ENCODE data around the gene PLPP2.

Gene PLPP2

DNA sequence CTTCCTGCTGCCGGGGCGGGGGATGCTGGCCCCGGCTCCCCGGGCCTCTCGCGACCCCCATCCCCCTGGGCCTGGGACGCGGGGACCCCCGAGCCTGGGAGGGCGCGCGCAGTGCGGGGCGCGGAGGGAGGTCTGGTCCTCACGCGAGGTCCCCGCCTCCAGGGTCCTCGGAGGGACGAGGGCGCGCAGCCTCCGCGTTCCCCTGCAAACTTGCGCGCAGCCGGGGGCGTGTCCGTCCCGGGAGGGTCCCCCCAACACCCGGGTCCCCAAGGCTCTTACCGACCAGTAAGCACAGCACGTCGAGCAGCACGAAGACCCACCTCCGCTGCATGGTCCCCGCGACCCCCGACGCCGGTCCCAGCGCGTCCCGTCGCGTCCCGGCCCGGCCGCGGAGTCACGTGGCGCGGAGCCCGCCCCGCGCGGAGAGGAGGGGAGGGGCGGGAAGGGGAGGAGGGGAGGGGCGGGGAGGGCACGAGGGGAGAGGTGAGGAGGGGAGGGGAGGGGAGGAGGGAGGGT, at the start of gene PLPP2:
PLPP2 (minus strand) TSS at position 398 of the 516 bp plus-strand sequence; CDS start at position 331, 67 bp downstream.
- no peak for DNase-seq

DNA sequence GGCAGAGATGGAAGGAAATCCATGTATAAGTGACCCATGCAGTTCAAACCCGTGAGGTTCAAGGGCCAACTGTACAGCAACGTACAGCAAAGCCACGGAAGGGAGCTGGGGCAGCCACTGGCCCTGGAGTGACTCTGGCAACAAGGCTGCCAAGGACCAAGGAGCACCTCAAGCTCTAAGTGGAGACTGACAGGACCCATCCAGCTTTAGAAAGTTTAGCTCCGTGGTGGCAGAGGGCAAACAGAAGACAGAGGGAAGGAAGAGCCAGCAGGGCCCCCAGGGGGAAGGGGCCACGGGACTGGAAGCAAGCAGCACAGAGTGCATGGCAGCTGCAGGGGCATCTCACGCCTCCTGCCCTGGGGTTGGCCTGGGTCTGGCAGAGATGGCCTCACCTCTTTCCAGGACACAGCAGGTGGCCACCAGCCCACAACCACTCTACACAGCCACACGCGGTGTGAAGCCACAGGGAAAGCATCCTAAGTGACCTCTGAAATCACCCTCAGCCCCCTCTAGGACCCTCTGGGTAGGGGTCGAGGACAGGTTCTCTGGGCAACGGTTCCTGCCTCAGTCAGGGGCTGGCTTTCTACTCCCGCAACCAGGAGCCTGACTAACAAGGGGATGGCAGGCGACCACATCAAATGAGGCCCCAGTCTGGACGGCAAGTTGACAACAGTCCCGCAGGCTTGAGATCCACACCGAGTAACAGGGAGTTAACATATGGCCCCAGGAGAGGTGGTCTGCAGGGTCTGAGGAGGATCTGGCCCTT, 49.6 kb upstream of the PLPP2 start:
- no peak for DNase-seq

DNA sequence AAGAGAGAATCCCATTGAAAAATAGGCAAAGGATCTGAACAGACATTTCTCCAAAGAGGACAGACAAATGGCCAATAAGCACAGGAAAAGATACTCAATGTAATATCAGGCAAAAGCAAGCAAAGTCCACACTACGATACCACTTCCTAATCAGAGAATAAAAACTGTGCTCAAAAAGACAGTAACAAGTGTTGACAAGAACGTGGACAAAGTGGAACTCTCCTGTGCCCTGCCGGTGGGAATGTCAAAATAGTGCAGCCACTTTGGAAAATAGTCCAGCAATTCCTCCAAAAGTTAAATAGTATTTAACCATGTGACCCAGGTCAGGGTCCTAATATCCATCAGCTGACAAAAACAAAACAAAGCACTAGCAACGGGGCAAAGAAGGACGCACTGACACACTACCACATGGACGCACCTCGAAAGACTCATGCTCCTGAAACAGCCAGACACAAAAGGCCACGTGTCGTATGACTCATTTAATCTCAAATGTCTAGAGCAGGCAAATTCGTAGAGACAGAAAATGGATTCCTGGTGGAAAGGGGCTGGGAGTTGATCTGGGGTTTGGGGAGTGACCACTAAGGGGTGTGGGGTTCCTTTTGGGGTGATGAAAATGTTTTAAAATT, 48.2 kb upstream of the PLPP2 start:
- DNase-seq = no peak

DNA sequence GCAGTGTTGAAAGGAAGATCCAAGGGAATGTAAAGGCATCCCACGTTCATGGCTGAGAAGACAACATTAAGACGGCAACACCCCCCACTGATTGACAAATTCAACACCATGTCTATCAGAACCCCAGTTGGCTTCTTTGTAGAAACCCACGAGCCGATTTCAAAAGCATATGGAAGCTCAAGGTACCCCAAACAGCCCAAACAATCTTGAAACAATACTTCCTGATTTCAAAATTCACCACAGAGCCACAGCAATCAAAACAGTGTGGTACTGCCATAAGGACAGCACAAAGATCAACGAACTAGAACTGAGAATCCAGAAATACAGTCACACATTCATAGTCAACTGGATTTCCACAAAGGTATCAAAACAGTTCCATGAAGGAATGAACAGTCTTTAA, 47.2 kb upstream of the PLPP2 start:
- DNase-seq = no peak

DNA sequence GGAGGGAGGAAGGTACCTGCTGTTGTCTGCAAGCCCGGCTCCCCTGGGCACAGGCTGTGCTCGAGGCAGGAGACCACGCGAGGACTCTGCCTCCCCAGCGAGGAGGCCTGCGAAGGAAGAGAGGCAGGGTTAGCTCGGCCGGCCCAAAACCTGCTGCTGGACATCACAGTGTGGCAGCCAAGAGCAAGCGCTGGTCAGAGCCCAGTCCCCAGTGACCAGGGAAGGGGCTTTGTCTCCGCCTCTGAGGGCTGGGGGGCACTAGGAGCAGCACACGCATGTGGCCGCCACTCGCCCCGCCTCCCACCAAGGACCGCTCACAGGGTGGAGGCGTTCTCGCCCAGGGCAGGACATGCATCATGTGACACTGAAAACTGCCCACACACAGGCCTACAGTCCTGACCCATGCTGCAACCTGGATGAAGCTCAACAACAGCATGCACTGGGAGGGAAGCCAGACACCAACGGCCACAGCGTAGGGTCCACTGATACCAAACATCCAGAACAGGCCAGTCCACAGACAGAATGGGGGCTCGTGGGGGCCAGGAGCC, 44.9 kb upstream of the PLPP2 start:
- no peak for DNase-seq

DNA sequence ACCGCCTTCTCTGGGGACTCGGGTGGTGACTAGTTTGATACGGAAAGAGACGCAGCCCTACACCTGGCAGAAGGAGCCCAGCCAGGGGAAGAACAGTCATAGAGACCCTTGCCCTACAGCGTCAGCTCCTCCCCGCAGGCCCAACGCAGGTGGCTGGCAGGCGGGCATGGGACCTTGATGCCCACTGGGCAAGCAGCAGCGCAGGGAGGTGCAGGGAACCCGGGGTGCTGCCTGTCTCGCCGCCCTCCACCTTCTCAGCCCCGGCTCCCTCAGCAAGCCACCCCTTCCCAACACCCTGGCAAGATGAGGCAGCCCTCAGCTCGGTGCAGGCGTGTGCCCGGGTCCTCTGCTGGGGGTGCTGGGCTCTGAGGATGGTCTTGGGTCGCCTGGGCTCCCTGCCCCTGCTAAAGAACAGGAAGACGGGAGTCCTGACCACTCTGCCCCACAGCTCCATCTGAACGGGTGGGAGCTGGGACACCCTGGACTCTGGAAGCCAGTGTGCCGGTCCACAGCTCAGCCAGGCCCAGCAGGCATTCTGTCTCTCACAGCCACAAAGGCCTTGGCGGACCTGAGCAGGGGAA, 44.4 kb upstream of the PLPP2 start:
- DNase-seq = no peak

DNA sequence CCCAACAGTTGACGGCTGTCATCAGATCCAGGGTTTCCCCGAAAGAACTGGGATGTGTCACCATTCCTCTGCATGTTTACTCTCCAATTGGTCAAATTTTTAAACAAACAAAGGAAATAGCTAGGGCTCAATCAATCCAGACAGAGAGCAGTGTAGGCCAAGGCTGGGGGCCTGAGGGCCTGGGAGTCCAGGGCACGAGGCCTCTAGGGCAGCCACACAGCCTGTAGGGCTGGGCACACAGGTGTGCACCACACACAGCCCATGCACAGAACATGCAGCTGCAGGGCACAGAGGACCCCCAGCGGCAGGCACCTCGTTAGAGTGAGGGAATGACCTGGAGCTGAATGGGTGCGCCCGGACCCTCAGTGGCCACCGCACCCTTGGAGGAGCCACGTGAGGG, 43.9 kb upstream of the PLPP2 start:
- no peak for DNase-seq

DNA sequence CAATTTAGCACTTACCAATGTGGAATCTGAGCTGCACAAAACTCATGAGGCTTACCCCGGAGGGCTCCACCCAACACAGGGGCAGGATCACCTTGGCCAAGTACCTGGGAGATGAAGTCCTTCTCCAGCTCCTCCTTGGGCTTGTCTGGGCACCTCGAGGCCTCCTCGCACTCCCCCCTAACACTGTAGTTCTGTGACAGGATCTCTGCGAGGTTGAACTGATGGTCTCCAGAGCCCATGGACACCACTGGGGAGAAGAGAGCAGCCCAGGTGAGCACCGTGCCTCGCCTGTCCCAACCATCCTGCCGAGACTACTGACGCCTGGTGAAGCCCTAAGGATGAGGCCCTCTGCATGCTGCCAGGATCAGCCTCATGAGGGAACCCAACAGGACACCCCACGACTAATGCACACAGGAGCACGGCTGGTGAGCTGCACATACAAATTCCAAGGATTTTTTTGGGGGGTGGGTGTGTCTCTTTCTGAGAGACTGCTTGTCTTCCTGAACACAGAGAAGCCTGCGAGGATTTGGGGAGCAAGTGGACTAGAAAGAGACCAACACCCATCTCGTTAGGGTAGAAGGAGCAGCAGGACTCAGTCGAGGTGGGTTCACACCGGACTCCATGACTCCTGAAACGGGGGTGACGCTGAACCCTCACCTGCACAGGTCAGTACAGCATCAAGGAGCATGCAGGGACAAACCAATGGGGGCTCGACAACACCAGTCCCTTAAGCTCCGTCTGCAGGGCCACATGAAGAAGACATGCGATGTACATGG, 43.3 kb upstream of the PLPP2 start:
- DNase-seq = no peak

DNA sequence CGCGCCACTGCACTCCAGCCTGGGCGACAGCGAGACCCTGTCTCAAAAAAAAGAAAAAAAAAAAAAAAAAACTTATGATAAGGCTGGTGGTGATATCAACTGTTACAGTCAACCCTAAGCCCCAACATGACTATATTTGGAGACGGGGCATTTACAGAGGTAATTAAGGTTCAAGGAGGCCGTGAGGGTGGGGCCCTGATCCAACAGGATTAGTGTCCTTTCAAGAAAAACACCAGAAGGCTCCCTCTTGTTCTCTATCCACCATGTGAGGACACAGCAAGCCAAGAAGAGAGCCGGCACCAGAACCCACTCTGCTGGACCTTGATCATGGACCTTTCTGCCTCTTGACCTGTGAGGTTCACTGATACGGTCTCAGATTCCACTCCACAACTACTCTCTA, 39.3 kb upstream of the PLPP2 start:
- DNase-seq = no peak

DNA sequence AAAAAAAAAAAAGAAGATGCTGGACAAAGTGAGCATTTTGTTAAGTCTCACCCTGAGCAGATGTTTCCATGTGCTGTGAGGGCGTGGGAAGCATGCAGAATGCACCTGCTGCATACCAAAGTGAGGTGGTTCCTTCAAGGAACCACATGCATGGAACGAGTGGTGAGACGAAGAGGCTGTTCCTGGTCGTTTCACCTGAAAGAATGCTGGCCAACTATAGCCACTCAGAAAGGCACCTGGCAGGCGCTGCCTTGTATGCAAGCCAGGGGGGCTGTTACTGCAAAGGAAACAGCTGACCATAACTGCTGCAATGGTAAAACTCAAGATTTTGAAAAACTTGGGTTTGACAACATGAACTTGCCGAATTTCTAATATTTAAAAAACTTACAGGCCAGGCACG, 38.7 kb upstream of the PLPP2 start:
- no peak for DNase-seq

DNA sequence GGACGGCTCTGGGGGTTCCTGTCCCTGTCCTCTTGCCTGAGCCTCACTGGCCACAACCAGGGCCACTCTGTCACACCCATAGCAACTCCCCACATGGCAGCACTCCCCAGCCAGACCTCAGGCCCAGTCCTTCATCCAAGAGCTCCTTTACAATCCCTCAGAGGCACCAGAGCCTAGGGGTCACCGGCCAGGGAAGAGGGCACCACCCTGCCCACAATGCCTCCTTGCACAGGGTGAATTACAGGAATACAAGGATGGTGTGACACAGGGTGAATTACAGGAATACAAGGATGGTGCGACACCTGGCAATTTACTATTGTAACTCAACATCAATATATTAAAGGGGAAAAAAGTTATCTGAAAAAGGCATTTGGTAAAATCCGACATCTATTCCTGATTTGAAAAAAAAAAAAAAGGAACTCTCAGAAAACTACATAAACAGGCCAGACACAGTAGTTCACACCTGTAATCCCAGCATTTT, 36.9 kb upstream of the PLPP2 start:
- no peak for DNase-seq

DNA sequence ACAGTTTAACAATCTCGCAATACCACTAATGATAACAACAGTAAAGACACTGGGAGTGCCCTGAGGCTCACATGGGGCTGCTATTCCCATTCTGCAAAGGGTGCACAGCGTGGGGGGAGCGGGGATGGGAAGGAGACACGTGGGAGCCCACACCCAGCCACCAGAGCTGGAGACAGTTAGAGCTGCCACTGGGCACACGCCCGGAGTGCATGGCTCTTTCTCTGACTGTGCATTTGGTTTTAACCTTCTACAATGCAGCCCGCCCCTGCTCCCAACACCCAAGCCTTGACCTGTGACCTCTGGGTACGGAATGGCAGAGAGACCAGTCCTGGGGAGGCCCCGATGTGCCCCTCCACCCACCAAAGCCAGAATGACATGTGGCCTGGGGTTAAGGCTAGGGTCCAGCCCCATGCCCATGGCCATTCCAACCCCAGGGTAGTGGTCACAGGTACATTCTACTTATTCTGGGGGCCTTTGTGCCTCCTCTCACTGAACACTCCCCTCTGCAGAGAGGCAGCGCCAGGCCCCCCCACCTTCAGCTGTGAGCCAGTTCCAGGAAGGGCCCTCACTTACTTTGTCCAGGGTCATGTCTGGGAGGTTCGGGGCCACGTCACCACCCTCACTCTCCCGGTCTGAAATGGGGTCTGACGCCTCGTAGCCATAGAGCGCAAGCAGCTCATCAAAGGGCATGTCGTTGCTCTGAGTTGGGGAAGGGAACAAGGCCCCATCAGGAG, 36.3 kb upstream of the PLPP2 start:
- no peak for DNase-seq

DNA sequence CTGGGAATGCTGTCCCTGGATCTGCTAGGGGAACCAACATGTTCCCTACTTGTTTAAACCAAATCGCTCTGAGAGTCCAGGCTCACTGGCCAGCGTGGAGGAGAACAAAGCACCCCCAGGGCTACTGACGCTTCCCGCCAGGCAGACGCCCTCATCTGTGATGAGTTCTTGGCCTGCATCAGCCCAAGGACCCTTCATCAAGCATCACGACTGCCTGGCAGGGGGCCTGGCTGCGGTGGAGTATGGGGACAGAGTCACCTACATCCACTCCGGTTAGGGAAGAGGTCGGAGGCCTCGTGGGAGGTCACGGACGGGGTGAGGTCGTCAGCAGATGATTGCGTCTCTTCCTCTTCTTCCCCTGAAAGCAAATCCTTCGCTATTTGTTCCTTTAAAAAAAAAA, 35.7 kb upstream of the PLPP2 start:
- DNase-seq = no peak

DNA sequence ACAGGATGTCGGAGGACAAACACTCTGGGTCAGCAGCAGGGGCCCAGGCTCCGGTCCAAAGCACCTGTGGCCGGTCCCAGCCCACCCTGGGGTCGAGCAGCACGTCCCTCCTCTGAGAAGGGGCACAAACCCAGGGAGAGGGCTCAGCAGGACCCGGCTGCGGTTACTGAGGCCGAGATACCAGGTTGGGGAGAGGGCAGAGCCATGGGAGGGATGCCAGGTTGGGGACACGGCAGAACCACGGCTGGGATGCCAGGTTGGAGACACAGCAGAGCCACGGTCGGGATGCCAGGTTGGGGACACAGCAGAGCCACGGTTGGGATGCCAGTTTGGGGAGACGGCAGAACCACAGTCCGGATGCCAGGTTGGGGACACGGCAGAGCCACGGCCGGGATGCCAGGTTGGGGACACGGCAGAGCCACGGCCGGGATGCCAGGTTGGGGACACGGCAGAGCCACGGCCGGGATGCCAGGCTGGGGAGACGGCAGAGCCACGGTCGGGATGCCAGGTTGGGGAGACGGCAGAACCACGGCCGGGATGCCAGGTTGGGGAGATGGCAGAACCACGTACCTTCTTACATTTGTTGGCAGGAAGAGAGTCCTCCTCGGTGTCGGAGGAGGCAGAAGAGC, 34.8 kb upstream of the PLPP2 start:
- DNase-seq = no peak

DNA sequence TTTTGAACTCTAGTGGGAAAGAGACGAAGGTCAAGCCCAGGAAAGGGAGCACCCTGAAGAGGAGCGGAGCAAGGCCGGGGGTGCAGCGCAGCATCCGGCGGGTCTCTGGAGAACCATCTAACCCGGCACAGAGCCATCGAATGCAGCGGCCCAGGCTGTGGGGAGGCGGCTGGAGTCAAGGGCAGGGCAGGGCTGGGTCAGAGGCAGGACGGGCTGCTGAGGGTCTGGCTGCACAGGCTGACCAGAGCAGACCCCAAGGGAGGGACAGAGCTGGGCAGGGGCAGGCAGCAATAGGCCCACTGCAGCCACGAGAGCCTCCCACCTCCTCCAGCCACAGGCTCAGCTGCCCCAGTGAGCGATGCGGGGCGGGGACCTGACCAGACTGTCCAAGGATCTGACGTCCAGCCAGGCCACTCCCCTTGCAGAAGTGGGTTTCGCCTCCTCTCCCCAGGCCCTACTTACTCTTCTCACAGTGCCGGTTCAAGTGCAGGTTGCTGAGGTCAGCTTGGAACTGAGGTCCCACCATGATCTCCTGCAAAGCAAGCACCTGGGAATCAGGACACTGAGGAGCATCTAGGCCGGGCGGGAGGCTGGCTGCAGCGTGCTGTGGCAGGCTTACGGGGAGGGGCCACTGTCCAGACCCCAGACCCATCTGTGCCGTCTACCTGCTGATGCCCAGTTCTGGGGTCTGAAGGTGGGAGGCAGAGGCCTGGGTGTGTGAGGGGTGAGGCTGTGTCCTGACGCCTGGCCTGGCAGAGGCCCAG, 34.2 kb upstream of the PLPP2 start:
- no peak for DNase-seq

DNA sequence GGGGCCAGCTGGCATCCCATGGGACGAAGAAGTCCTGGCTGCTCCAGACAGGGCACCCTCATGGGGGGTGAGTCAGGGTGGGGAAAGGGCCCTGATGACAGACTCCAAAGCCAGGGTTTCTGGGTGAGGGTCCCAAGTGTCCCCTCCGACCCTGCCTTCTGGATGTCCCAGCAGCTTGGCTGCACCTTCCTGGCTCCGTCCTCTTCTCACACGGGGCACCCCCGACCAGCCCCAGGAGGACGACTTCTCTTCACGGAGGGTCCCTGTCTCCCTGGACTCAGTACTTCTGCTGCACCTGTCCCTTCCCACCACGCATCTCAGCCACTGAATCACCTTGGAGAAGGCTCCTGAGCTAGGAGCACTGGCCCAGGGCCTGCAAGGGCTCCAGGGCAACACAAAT, 33.5 kb upstream of the PLPP2 start:
- no peak for DNase-seq

DNA sequence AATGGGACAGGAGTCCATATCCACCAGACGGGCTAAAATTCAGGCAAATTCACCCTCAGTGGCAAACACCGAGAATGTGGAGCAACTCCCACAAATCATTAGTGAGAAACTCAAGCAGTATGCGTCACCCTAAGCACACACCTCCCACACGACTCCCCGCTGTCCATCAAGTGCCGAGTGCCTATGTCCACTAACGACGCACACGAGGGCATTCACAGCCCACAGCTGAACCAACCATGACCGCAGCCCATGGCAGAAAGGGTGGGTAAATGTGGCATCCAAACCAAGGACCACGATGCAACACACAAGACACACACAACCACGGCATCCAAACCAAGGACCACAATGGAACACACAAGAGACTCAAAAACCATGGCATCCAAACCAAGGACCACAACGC, 31.4 kb upstream of the PLPP2 start:
- DNase-seq = no peak

DNA sequence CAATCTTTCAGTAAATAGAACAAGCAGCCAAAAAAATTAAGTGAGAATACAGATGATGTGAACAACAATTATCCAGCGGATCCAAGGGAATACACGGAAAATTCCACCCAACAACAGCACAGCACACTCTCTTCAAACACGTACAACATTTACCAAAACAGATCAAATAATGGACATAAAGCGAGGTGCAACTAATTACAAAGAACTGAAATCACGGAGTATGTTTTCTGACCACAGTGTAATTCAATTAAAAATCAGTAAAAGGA, 27.2 kb upstream of the PLPP2 start:
- DNase-seq = no peak

DNA sequence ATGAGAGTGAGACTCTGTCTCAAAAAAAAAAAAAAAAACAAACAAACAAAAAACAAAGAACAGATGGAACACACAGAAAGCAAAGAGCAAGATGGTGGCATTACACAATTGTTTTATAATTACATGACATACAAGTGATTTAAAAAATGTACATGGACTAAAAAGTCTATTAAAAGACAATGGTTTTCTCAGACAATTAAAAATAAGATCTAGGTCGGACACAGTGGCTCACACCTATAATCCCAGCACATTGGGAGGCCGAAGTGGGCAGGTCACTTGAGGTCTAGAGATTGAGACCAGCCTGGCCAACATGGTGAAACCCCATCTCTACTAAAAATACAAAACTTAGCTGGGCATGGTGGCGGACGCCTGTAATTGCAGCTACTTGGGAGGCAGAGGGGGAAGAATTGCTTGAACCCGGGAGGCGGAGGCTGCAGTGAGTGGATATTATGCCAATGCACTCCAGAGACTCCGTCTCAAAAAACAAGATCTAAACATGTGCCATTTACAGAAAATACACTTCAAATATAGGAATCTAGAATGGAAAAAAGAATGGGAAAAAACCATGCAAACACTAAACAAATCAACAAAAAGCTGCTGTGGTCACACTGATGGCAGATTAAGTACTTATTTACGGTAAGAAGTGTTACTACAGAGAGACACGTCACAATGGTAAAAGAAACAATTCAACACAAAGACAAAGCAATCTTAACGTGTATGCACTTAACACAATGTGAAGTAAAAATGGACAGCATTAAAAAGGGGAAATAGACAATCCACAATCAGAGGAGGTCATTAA, 26.7 kb upstream of the PLPP2 start:
- DNase-seq = no peak

DNA sequence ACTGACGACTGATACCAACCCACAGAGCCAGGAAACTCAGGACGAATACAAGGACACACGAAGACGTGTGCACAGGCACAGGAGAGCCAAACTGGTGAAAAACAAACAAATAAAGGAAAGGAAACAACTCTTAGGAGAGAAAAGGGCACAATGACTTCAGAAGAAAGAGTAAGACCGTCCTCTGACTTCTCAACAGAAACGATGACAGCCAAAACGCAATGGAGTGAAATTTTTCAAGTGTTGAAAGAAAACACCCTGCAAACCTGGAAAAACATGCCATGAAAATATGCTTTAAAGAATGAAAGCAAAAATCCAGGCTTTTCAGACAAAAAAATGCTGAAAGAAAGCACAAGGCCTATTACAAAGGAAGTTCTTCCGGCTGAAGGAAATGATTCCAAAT, 24.6 kb upstream of the PLPP2 start:
- no peak for DNase-seq
